HG02884 (cell line): ENCODE results near the gene COL25A1.
"Not testable (repeated sequence)": the region's sequence is repeated elsewhere in the genome, so short reads cannot be mapped to it uniquely, and the experiment has no call there.

Experiments used
- ATAC-seq: cut with Tn5 transposase; IDR thresholded peaks from one replicate; pipeline ENCODE4 v1.9.1; 2021; ENCODE audit warnings: mild to moderate bottlenecking, moderate library complexity; ENCODE audit not compliant: unreplicated experiment

Gene COL25A1

DNA sequence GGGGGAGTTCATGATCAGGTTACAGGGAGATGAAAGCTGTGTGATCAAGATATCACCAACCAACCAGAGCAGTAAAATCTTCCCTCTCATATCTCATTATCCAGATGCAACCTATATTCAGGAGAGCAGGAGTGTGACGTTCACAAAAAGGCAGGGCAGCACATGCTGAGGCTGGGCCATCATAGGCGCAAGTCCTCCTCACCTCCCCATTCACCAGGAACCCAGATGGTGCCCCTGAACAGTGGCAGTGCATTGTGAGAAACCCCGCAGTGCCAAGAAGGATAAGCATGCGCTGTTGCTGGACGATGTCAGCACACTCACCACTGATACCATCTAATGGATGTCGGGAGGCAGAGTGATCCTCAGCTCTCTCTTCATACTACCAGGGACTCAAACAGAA lies 170.9 kb downstream of the COL25A1 start:
- no peak for ATAC-seq

DNA sequence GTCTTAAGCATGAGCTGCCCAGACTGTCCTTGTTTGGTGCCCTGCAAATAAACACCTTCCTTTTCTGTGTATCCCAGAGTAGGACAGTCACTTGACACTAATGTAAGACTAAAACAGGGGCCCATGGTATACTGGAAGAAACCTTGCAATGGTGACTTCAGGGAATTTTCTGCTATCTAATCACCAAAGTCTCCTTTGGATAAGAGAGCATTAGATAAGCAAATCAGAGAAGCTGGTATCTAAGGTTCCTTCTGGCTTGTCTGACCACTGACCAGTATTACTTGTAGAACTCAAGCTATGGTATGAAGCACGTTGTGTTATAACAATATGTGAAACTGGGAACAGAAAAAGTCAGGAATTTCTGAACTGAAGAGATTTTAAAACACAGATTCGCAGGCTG lies 173.9 kb downstream of the COL25A1 start:
- ATAC-seq = no peak

DNA sequence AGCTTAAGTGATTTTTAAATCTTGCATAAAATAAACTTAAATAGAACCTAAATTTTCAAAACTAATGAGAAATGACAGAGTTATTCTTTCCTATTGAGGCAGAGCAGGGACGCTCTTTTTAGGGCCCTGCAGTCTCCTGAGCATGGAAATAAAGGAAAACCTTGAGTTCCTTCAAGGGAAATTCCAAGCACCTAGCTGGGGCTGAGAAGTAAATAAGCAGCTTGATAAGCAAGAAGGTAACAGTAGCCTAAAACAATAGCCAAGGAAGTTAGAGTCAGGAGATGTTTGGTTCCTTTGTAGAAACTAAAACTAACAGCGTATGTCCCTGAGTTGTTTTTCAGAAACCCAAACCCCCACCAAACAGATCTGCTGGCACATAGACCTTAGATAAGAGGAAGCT lies 174.6 kb downstream of the COL25A1 start:
- ATAC-seq = no peak

DNA sequence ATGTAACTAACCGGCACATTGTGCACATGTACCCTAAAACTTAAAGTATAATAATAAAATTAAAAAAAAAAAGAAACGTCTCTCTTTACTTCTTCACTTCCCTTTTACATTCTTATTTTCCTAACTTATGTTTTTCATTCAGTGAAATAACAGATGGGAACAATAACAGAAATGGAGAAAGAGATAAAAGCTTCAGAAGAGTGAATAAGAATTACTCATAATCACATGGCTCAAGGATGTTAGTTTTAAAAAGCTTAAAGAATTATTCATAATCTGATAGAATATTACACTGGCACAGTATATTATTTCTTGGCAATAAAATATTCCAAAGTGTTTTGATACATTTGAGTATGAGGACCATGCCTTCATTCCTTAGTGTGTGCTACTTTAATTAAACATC lies 175.6 kb downstream of the COL25A1 start:
- no peak for ATAC-seq

DNA sequence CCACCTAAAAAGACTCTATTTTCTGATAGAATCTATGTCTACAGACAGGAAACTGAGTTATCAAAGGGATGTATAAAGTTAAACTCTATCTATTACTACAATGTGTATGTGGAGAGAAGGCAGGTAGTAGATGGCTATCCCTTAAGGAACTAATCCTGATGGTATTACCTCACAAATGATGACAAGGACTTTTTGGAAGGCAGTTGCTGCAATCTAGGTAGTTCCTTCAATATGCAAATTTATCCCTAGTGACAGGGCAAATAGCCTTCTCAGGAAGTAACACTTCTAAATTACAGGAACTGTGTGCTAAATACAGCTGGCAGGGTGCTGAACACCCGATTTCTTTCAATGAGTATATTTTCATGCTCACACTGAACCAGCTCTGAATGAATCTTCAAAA lies 177.4 kb downstream of the COL25A1 start:
- no peak for ATAC-seq

DNA sequence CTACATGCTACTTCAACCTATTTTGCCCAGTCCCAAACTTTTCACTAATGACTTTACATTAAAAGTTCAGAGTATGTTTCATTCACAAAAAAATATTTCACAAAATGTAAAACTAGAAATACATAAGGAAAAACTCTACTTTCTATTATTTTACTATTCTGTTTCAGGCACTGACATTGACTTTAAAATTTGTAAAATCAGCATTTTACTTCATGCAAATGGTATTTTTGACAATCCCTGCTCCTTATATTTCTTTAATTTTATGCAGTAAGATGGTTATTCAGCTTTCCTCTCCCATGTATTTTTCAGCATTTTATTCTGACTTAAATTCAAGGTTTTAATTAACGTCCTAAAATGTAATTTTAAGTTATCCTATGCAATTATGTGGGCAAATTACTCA lies 178.5 kb downstream of the COL25A1 start:
- no peak for ATAC-seq

DNA sequence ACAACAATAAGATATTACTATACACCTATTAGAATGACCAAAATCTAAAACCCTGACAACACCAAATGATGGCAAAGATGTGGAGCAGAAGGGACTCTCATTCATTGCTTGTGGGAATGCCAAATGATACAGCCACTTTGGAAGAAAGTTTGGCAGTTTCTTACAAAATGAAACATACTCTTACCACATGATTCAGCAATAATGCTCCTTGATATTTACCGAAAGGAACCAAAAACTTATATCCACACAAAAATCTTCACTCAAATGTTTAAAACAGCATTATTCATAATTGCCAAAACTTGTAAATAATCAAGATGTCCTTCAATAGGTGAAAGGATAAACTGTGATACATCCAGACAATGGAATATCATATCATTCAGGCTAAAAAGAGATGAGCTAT lies 180.9 kb downstream of the COL25A1 start:
- ATAC-seq = no peak

DNA sequence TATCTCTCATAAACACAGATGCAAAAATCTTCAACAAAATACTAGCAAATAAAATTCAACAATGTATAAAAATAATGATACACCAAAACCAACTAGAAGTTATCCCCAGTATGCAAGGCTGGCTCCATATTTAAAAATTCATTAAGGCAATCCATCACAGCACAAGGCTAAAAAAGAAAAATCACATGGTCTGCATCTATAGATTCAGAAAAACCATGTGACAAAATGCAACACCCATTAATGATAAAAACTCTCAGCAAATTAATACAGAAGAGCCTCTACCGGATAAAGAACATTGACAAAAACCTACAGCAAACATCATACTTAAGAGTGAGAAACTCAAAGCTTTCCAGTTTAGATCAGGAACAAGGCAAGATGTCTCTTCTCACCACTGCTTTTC lies 182.6 kb downstream of the COL25A1 start:
- no peak for ATAC-seq

DNA sequence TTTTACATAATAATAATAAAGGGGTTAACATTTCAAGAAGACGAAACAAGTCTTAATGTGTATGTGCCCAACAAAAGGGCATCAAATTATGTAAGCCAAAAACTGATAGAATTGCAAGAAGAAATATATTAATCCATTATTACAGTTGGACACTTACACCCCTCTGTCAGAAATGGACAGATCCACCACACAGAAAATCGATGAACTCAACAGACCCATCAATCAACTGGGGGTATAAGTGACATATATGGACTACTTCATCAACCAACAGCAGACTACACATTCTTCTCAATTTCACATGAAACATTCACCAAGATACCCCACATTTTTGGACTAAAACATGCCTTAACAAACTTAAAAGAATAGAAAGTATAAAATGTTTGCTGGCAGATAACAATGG lies 183.8 kb downstream of the COL25A1 start:
- ATAC-seq = no peak

DNA sequence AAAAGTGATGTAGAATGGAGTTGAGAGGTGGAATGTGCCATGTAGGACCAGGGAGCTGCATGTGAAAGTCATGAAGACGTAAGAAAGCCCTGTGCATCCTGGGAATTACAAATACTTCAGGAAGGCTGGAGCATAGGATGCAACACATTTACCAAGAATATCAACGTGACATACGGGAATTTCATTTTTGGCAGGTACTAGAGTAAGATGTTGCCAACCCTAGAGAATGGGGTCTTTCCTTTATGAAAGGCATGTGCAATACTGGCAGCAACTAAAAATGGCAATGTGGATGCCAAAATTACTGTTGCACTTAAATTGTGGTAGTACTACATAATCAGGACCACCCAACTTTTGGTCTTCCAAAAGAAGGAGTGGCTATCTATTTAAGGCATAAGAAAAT lies 188.0 kb downstream of the COL25A1 start:
- ATAC-seq = no peak

DNA sequence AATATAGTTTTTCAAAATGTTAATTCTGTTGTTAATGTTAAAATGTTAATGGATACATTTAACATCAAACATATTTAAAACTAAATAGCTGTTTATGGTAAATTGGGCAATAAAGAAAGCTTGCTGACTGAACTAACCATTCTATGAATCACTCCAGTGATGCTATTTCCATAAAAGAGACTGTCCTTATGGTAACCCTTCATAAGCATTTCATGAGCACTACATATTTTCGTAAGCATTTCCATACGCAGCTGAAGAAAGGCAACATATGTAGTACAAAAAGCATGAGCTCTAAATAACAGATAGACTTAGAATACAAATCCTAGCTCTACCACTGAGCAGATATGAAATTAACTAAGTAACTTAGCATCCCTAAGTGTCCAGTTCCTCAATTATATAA lies 188.9 kb downstream of the COL25A1 start:
- no peak for ATAC-seq

DNA sequence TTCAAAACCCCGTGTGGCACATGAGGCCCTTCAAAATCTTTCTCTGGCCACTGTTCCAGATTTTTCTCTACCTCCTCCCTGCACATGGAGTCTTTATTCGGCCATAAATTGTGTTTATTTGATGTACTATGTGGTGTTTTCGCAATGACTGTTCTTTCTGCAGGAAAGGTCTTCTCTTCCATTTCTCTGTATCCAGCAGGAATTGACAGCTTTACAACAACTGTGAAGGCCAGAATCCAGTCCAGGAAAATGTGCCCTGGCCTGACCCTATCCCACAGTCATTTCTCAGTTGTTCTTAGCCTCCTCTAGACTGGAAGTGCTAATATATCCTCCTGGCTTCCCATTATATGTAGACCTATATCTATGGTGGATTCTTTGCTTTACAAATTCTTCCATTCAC lies 191.4 kb downstream of the COL25A1 start:
- ATAC-seq = no peak

DNA sequence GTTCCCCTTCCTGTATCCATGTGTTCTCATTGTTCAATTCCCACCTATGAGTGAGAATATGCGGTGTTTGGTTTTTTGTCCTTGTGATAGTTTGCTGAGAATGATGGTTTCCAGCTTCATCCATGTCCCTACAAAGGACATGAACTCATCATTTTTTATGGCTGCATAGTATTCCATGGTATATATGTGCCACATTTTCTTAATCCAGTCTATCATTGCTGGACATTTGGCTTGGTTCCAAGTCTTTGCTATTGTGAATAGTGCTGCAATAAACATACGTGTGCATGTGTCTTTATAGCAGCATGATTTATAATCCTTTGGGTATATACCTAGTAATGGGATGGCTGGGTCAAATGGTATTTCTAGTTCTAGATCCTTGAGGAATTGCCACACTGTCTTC lies 194.2 kb downstream of the COL25A1 start:
- not testable (repeated sequence) for ATAC-seq

DNA sequence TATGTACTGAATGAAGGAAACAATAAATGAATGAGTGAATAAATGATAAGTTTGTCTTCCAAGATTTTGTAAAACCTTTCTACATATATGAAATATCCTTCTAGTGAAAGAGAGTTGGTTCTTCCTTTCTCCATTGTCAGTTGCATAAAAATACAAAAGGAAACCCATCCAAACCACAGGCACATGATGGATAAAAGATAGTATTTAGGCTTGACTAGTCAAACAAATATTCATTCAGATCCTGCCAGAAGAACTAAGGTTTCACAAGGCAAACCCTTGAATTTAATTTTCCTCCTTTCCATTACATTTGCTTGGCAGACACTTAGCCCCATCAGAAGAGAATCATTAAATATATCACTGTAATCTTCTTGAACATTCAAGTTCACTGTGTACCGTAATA lies 208.4 kb downstream of the COL25A1 start:
- ATAC-seq = no peak

DNA sequence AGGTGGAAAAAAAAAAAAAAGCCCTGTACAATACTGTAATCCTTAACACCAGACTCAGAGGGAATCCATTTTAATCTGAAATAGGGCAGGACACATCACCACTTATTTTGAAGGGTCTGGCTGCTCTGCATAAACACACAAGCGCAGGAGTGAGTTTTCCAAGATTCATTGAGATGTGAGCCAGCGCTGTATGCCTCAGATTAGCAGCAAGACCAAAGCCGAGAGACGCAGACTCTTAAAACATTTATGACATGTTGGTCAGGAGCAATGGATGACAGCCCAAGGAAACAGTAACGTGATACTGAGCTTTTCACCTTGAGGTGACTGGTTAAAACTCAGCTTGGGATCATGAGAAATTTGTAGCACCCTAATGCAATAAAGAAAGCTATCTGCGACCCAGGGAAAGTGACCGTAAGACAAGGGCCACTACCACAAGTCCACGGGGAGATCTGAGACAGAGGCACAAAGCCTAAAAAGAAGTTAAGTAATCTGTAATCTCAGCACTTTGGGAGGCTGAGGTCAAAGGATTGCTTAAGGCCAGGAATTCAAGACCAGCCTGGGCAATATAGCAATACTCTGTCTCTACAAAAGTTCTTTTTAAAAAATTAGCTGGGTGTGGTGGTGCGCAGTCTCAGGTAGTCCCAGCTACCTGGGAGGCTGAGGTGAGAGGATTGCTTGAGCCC lies 210.6 kb downstream of the COL25A1 start:
- ATAC-seq = no peak

DNA sequence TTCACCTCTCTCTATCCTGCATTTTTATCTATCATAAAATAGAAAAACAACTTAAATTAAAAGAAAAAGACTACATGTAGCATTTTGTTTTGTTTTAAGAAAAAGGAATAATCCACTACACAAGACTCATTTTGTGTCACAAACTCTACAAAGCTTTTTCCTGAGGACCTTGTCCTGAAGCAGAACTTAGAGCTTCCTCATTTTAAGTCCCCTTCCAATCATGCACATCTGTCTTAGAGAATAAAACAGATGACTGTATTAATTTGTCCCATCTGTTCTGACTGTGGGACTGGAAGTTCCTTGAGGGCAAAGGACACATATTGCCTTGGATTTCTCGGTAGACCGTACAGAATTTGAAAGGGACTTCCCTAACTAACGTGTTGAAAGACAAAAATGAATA lies 218.5 kb downstream of the COL25A1 start:
- ATAC-seq = no peak

DNA sequence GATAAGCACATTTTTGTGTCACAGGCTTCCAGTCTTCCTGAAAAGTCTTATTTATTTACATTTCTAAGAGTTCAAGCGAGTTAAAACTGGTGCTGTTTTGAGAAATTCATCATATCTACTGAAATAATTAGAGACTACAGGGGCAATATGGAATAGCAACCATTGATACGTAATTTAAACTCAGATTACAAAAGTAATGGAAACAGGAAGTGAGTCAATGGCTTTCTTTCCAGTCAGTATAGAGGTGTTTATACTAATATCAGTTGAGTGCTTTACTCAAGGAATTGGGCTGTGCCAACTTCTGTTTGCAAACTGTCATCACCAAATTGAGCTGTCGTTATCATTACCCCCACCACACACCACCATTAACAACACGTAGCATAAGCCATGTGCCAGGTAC lies 222.7 kb downstream of the COL25A1 start:
- ATAC-seq = no peak

DNA sequence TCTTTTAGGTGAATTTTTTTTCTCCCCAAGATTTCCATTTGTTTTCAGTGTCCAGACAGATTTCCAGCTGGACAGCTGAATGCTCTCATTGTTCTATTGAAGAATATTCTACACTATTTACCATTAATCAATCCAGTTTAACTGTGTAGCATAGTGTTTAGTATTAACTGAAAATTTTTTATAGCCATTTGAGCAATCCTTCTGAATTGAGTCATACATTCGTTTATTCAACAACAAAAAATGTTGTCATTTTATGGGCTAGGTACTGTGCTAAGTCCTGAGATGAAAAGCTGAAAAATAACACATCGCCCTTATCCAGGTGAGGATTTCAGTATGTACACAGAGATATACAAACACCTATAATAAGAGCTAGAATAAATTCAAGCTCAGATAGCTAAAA lies 223.3 kb downstream of the COL25A1 start:
- ATAC-seq = no peak

DNA sequence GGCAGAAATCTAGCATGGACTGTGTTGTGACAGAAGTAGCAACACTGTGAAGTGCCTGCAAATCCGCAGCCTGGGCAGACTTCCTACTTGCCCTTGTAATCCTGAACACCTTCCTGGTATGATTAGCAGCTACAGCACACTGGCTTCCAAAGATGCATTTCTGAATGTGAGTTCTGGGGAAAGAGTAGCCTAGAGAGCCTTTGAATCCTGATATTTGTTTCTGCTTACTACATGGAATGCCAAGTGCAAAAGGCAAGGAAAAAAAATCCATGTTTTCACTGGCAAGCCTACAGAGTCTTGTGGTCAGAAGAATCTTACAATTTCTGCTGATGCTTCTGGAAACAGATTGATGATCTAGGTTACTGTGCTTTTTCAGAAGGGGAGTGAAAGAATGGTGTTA lies 223.7 kb downstream of the COL25A1 start:
- ATAC-seq = no peak

DNA sequence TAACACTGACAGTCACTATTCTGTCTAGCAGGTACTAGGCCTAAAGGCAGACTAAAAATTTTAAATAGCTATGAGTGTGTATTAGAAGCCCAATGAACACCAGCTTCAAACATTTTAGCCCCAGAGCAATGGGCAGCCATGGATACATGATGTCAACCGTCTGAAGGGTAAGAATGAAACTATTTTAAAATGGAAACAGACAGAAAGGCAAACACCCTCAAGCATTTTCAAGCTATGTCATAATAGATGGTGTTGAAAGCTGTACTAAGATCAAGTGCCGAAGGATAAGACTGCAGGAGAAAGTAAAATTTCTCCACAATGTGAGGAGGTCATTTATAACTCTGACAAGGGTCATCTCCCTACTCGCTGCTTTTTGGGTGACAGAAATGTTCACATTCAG lies 225.0 kb downstream of the COL25A1 start:
- no peak for ATAC-seq

DNA sequence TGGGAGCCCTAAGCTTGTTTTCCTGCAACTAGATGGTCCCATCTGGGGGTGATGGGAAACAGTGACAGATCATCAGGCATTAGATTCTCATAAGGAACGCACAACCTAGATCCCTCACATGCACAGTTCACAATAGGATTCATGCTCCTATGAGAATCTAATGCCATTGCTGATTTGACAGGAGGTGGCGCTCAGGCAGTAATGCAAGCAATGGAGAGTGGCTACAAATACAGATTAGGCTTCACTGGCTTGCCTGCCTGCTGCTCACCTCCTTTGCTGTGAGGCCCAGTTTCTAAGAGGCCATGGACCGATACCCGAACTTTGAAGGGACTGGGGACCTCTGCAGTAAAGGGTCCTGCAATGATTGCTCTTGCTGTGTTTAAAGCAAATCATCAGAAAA lies 225.7 kb downstream of the COL25A1 start:
- ATAC-seq = not testable (repeated sequence)

DNA sequence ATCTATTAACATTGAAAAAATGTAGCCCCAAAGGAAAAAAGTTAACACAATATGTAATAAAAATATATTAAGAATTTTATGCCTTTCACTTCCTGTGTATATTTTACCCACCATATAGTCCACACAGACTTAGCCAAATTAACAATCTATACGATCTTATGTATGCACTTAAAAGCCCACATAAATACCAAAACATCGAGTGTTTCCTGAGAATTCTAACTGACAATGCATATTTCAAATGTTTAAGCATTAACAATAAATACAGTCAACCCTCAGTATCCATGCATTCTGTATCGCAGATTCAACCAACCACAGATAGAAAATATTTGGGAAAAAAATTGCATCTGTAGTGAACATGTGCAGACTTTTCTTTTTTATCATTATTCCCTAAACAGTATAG lies 226.8 kb downstream of the COL25A1 start:
- no peak for ATAC-seq

DNA sequence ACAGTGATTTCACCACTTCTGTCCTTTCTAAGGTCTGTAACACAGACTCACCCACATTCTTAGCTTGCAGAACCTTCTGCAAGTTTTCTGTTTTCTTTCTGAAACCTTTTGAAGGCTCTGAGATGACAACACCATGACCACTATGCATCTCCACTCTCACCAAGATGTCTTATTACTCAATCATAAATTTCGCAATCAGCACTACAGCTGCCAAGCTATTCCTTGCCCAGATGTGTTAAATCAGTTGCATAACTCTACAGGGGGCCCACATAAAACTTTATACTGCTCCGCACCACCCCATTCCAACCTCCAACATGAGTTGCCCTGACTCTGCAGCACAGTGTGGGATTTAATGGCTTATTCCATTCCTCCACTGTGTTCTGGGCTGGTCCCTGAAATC lies 229.9 kb downstream of the COL25A1 start:
- ATAC-seq = no peak
